K562 (cell line): Measurements from ENCODE around the gene IL1B.

Source experiments
- BRCA1 ChIP-seq, 2 experiments: fragments of 450-650 bp in 1 of 2; sonication (generic) in 1 of 2; formaldehyde crosslinking in 1 of 2; IDR thresholded peaks; 2 replicates each; pipeline versions ENCODE4 v1.5.0 to v1.6.1; 2017 to 2020; ENCODE audit warnings: mild to moderate bottlenecking in 1 of 2, missing genetic modification reagents in 1 of 2
- CBX5 ChIP-seq: IDR thresholded peaks from 2 replicates; pipeline ENCODE4 v1.6.1; 2014; ENCODE audit warnings: low read depth, borderline replicate concordance
- ETV6 ChIP-seq, 3 experiments: fragments of 150-350 bp in 1 of 3; sonication (generic) in 1 of 3; formaldehyde crosslinking in 1 of 3; IDR thresholded peaks; 2 replicates each; pipeline versions ENCODE4 v1.6.1 to v1.8.0; 2014 to 2022; ENCODE audit warnings: borderline replicate concordance in 2 of 3, low read depth in 2 of 3, antibody characterized with exemption in 1 of 3, low read length in 1 of 3, mild to moderate bottlenecking in 1 of 3, missing genetic modification reagents in 1 of 3
- EZH2 ChIP-seq: IDR thresholded peaks from 2 replicates; pipeline ENCODE4 v1.6.1; 2012; ENCODE audit warnings: low read depth, mild to moderate bottlenecking, inconsistent platforms, low read length, borderline replicate concordance
- HOXB6 ChIP-seq: fragments of 250-450 bp; sonication (Bioruptor Pico); IDR thresholded peaks from 2 replicates; pipeline ENCODE4 v1.5.1; 2022; ENCODE audit warnings: mild to moderate bottlenecking, borderline replicate concordance
- KDM1A ChIP-seq, 2 experiments: fragments of 450-650 bp; IDR thresholded peaks; 2 replicates each; pipeline ENCODE4 v1.6.1; 2016; ENCODE audit warnings: mild to moderate bottlenecking in 2 of 2
- NCOA6 ChIP-seq: fragments of 450-650 bp; IDR thresholded peaks from 2 replicates; pipeline ENCODE4 v1.6.1; 2017; ENCODE audit warnings: mild to moderate bottlenecking
- RCOR1 ChIP-seq, 2 experiments: IDR thresholded peaks; 2 replicates each; pipeline ENCODE4 v1.6.1; 2012; ENCODE audit warnings: low read depth in 2 of 2, low read length in 2 of 2, borderline replicate concordance in 1 of 2, improper control_type of control experiment in 1 of 2
- RFX5 ChIP-seq: IDR thresholded peaks from 2 replicates; pipeline ENCODE4 v1.6.1; 2011; ENCODE audit warnings: low read depth, mild to moderate bottlenecking, improper control_type of control experiment, low read length
- SREBF2 ChIP-seq: sonication (generic); formaldehyde crosslinking; IDR thresholded peaks from 2 replicates; pipeline ENCODE4 v1.4.0; 2020; ENCODE audit warnings: mild to moderate bottlenecking, missing genetic modification reagents
- ZNF124 ChIP-seq: sonication (generic); formaldehyde crosslinking; IDR thresholded peaks from 2 replicates; pipeline ENCODE4 v1.8.1; 2022; ENCODE audit warnings: missing genetic modification reagents
- ZNF311 ChIP-seq: fragments of 250-450 bp; sonication (Bioruptor Pico); IDR thresholded peaks from 2 replicates; pipeline ENCODE4 v1.4.0; 2020; ENCODE audit warnings: mild to moderate bottlenecking, moderate library complexity
- TF ChIP-seq, protein P1 (sequence below): sonication (generic); formaldehyde crosslinking; IDR thresholded peaks from 2 replicates; pipeline ENCODE4 v1.5.0; 2020; ENCODE audit warnings: missing genetic modification reagents

DNA sequence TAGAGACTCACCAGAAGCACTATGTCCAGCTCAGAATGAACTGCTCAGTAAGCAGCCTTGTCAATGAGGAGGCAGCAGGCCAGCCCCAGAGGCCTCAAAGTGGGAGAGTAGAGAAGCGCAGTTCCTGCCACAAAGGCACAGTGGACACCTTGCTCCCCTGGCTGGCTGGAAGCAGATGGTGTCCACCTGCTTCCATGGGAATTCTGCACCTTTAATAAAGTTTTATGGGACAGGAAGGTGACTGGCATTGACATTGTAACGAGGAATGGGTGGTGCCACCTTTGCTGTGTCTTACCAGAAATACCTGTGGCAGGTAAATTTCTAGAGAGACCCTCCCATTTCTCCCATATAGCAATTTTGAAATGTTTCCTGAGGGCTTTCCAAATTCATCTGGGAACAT, 6.7 kb upstream of the IL1B start:
- TF ChIP-seq KDM1A (IDR thresholded peaks at IDR 0.05): no peak
- TF ChIP-seq BRCA1 (IDR thresholded peaks at IDR 0.05): no peak
- TF ChIP-seq BRCA1 (CRISPR knock-in tag; IDR thresholded peaks at IDR 0.05): no peak
- no peak for TF ChIP-seq NCOA6
- no peak for TF ChIP-seq ETV6 (IDR thresholded peaks at IDR 0.05; ENCODE audit: borderline replicate concordance in 1 of 2, low read depth in 2 of 2, low read length in 1 of 2)
- TF ChIP-seq ETV6 (CRISPR knock-in tag; IDR thresholded peaks at IDR 0.05; ENCODE audit: borderline replicate concordance): no peak
- no peak for TF ChIP-seq ZNF124
- TF ChIP-seq, protein P1, sequence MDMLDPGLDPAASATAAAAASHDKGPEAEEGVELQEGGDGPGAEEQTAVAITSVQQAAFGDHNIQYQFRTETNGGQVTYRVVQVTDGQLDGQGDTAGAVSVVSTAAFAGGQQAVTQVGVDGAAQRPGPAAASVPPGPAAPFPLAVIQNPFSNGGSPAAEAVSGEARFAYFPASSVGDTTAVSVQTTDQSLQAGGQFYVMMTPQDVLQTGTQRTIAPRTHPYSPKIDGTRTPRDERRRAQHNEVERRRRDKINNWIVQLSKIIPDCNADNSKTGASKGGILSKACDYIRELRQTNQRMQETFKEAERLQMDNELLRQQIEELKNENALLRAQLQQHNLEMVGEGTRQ: no peak
- TF ChIP-seq EZH2: no peak
- no peak for TF ChIP-seq HOXB6 (CRISPR knock-in tag)
- no peak for TF ChIP-seq CBX5
- TF ChIP-seq ZNF311 (CRISPR knock-in tag): no peak
- no peak for TF ChIP-seq RFX5
- TF ChIP-seq SREBF2: no peak
- TF ChIP-seq RCOR1 (IDR thresholded peaks at IDR 0.05; ENCODE audit: borderline replicate concordance in 1 of 2, low read depth in 2 of 2, low read length in 2 of 2): no peak
